ENCODE data around the gene NXPH1. TPM values are rescaled to one million over a fixed set of nuclear protein-coding genes. Genes with fewer than 3 reads are reported as not detected.

NXPH1 gene
- total RNA-seq, 1 donor from 2014 or later, result not detected

- Histone ChIP-seq H3K9me3 (no peaks in the 10 kb centered on the region), H3K27ac (no peak overlapping the region), H3K4me3 (no peak overlapping the region), H3K4me1 (no peaks in the 10 kb centered on the region), H3K27me3 (no peaks in the 10 kb centered on the region), H3K36me3 (no peaks in the 10 kb centered on the region)
- no peak for TF ChIP-seq CTCF (IDR thresholded peaks at IDR 0.05)
- no peak for ATAC-seq
- intact Hi-C loops (cut with DNase I), result no loop called here
- DNase-seq, result no peak
Observed at GRCh38 chr7:8669501-8669851, 236.1 kb downstream of the NXPH1 start.

GRCh38 chr7:8684426-8684825, 251.0 kb downstream of the NXPH1 start:
- ATAC-seq (no peak), DNase-seq (no peak)
- H3K27me3 ChIP-seq, result no peaks in the 10 kb centered on the region
- H3K4me3 ChIP-seq, result no peak overlapping the region
- H3K27ac ChIP-seq, result no peak overlapping the region
- H3K4me1 ChIP-seq, result no peaks in the 10 kb centered on the region
- H3K36me3 ChIP-seq, result no peaks in the 10 kb centered on the region
- H3K9me3 ChIP-seq, result no peaks in the 10 kb centered on the region
- intact Hi-C loops (cut with DNase I), result no loop called here
- no peak for TF ChIP-seq CTCF (IDR thresholded peaks at IDR 0.05)

GRCh38 chr7:8699875-8700624, 266.6 kb downstream of the NXPH1 start:
- TF ChIP-seq CTCF (IDR thresholded peaks at IDR 0.05), result no peak
- Histone ChIP-seq H3K36me3 (no peaks in the 10 kb centered on the region), H3K9me3 (no peaks in the 10 kb centered on the region), H3K27ac (no peak overlapping the region), H3K4me3 (no peak overlapping the region), H3K4me1 (no peaks in the 10 kb centered on the region), H3K27me3 (no peaks in the 10 kb centered on the region)
- ATAC-seq (no peak), DNase-seq (no peak)
- intact Hi-C loops (cut with DNase I), result no loop called here

GRCh38 chr7:8702807-8703206, 269.4 kb downstream of the NXPH1 start:
- intact Hi-C loops (cut with DNase I), result no loop called here
- Histone ChIP-seq H3K4me1 (no peaks in the 10 kb centered on the region), H3K36me3 (no peaks in the 10 kb centered on the region), H3K27me3 (no peaks in the 10 kb centered on the region), H3K9me3 (no peaks in the 10 kb centered on the region), H3K27ac (no peak overlapping the region), H3K4me3 (no peak overlapping the region)
- no peak for DNase-seq
- ATAC-seq, result no peak
- TF ChIP-seq CTCF (IDR thresholded peaks at IDR 0.05), result no peak

- intact Hi-C loops (cut with DNase I), result no loop called here
- Histone ChIP-seq H3K9me3 (no peaks in the 10 kb centered on the region), H3K36me3 (no peaks in the 10 kb centered on the region), H3K4me3 (no peak overlapping the region), H3K4me1 (no peaks in the 10 kb centered on the region), H3K27ac (no peak overlapping the region), H3K27me3 (no peaks in the 10 kb centered on the region)
- ATAC-seq, result no peak
- no peak for DNase-seq
- no peak for TF ChIP-seq CTCF (IDR thresholded peaks at IDR 0.05)
Observed at GRCh38 chr7:8710124-8710523, 276.7 kb downstream of the NXPH1 start.

- intact Hi-C loops (cut with DNase I), result no loop called here
- H3K4me3 ChIP-seq, result no peak overlapping the region
- H3K9me3 ChIP-seq, result no peaks in the 10 kb centered on the region
- TF ChIP-seq CTCF (IDR thresholded peaks at IDR 0.05), result no peak
- H3K4me1 ChIP-seq, result no peaks in the 10 kb centered on the region
- ATAC-seq (no peak), DNase-seq (no peak)
- H3K27me3 ChIP-seq, result no peaks in the 10 kb centered on the region
- no peaks in the 10 kb centered on the region for H3K36me3 ChIP-seq
- H3K27ac ChIP-seq, result no peak overlapping the region
Observed at GRCh38 chr7:8714791-8715190, 281.4 kb downstream of the NXPH1 start.
